HG02938 (cell line): Measurements from ENCODE around the gene LTF.
"Not testable (repeated sequence)": the region's sequence is repeated elsewhere in the genome, so short reads cannot be mapped to it uniquely, and the experiment has no call there.

Source experiments
- ATAC-seq: cut with Tn5 transposase; IDR thresholded peaks from one replicate; pipeline ENCODE4 v1.9.1; 2021; ENCODE audit warnings: mild to moderate bottlenecking, moderate library complexity; ENCODE audit not compliant: unreplicated experiment

Gene LTF

GRCh38 chr3:46447228-46447985, 17.3 kb downstream of the LTF start:
- no peak for ATAC-seq

DNA sequence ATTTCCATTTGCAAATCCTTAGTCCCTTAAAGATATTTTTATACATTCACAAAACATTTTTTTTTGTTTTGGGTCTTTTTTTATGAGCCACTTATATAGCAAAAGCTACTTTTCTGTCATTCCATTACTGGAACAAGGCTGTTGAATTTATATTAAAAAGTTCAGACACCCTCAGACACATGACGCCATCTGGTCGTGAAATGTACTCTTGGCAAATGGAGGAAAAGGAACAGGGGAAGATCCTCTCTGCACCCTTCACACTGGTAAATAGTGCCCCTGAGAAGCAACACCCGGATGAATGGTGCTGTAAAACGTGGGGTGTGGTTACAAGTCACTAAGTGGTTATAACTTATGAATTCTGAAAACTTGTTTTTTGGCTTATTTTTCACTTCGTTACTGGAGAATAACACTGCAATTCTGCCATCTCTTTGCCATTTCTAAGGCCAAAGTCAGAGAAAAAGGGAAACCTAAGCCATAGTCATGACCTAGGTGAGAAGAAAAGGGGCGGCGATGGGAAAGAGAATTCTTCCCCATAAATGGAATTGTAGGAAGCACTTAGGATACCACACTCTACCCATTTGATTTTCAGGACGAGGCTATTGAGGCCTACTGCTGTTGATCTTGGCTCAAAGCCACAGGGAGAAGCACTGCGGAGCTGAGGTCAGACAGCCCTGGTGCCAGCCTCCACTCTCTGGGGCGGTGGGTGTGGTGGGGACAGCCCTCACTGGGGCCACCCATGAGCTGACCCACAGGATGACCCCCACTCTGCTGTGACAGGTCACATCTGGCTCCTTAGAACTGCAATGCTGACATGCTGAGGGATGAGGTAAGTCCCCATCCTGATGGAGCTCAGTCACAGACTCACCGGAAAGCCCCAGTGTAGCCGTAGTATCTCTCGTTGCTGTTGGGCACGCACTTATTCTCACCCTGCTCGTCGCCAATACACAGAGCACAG, 21.9 kb downstream of the LTF start:
- ATAC-seq: no peak

- ATAC-seq: peak; percentile 87
These were observed 24.0 kb downstream of the LTF start for GRCh38 chr3:46440531-46441294.

- no peak for ATAC-seq
These were observed 25.9 kb downstream of the LTF start for GRCh38 chr3:46438831-46439230.

- no peak for ATAC-seq
These were observed 29.5 kb downstream of the LTF start for GRCh38 chr3:46435081-46435726.

GRCh38 chr3:46433841-46434240, 30.9 kb downstream of the LTF start:
- ATAC-seq: no peak

- not testable (repeated sequence) for ATAC-seq
These were observed 31.6 kb downstream of the LTF start for GRCh38 chr3:46433118-46433517.

- not testable (repeated sequence) for ATAC-seq
These were observed 32.8 kb downstream of the LTF start for GRCh38 chr3:46431905-46432304.

- not testable (repeated sequence) for ATAC-seq
These were observed 33.8 kb downstream of the LTF start for GRCh38 chr3:46430879-46431278.

GRCh38 chr3:46429671-46430070, 35.0 kb downstream of the LTF start:
- no peak for ATAC-seq

DNA sequence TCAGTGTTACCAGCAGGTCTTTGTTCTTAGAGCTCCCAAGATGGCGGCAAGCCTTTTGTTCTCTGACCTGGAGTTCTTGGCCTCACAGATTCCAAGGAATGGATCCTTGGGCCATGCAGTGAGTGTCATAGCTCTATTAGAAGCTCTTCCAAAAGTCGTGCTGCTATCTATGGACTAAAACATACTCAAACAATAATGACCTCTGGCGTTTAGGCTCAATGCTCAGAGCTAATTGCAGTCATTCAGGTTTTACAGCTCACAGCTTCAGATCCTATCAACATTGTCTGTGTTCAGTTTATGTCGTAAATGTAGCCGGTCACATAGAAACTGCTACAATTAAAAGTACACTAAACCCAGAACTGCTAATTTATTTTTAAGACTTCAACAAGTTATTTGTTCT, 35.5 kb downstream of the LTF start:
- no peak for ATAC-seq

DNA sequence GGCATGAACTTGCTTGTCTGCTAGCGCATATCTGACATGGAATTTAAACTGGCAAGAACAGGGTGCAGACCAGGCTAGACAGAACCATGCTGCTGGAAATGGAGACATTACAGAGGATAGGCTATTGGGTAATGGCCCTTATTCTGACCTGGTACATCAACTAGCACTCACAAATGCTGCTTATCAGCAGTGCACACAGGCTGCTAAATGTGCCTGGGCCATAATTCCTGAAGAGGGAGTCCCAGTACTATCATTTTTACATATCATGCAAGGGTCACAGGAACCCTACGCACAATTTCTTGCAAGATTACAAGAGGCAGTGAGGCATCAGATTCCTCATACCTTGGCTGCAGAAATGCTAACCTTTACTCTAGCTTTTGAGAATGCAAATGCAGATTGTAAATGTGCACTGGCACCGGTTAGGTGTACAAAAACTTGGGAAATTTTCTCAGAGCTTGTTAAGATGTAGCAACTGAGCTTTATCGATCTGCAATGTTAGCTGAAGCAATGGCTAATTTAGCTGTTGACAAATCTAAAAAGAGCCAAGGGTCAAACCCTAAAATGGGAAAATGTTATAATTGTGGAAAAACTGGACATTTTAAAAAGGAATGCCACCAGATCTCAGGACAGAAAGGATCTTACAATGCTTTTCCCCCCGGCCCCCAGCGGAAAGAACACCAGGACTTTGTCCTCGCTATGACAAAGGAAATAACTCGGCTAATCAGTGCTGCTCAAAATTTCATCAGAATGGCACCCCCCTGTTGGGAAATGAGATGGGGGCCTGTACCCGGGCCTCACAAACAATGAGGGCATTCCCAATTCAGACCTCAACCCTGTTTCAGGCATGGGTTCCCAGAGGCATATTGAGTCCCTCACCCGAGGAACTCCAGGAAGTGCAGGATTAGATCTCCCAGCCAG, 36.5 kb downstream of the LTF start:
- no peak for ATAC-seq

GRCh38 chr3:46427404-46427803, 37.3 kb downstream of the LTF start:
- not testable (repeated sequence) for ATAC-seq

DNA sequence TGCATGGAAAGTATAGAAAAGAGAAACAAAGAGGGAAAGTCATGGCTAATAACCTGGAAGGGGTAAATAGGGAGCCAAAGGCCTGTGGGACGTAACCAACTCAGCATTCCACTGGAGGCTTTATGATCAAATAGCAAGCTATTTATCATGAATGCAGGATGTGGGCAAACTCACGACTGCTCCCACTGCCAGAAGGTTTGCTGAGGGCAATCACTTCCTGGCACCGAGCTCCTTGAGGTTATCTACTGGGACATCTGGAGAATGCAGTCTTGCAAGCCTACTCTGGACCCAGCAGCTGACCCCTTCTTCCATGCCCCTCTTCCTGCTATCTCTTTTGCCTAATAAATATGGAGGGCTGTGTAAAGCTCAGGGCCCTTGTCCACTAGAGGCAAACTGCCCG, 38.2 kb downstream of the LTF start:
- not testable (repeated sequence) for ATAC-seq

DNA sequence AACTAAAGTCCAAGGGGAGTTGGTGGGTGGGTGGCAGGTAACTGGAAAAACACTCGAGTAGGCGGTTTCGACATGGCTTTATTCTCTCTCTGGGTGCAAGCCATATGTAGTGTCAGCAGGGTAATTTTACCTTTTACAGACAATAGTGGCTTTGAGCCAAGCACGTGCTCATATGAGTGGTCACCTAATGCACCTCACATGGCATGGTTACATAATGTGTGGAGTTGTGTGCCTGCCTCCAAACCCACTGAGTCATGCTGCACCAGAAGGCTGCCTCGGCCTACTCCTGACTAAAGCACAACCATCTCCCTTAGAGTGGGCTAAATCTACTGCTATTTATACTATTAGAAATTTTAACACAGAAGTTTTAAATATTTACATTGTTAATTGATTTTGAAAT, 41.1 kb downstream of the LTF start:
- no peak for ATAC-seq

GRCh38 chr3:46422617-46423016, 42.1 kb downstream of the LTF start:
- ATAC-seq: no peak

- ATAC-seq: no peak
These were observed 43.8 kb downstream of the LTF start for GRCh38 chr3:46420931-46421330.

DNA sequence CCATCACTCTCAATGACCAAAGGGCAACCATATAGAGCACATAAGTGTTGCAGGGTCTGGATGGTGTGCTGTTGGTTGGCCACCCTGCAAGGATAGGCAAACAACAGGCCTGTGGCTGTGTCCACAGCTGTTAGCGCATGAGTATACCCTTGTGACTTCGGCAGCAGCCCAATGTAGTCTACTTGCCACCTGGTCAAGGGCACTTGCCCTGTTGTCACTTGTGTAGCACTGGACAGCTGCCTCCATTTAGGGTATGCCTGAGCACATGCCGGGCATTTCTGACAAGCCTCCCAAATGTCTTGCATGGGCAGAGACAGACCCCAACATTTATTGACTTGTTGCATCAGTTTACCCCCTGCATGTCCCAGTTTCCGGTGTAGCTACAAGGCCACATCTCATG, 44.9 kb downstream of the LTF start:
- ATAC-seq: no peak

GRCh38 chr3:46417841-46418611, 46.7 kb downstream of the LTF start:
- no peak for ATAC-seq
